K562 (cell line): Measurements from ENCODE around the gene HCRT.
A peak's percentile ranks its signal among the peaks of the same experiment; 100 is the strongest.

ENCODE experiments used
- ATF2 ChIP-seq: sonication (generic); formaldehyde crosslinking; IDR thresholded peaks from 2 replicates; pipeline ENCODE4 v1.8.1; 2022; ENCODE audit warnings: missing genetic modification reagents
- EP300 ChIP-seq: IDR thresholded peaks from 2 replicates; pipeline ENCODE4 v1.6.1; 2012; ENCODE audit warnings: low read length, improper control_type of control experiment
- HCFC1 ChIP-seq: IDR thresholded peaks from 2 replicates; pipeline ENCODE4 v1.6.1; 2012; ENCODE audit warnings: low read depth, low read length, improper control_type of control experiment
- ZNF224 ChIP-seq: sonication (generic); formaldehyde crosslinking; IDR thresholded peaks from 2 replicates; pipeline ENCODE4 v1.8.0; 2022; ENCODE audit warnings: mild to moderate bottlenecking, missing genetic modification reagents

DNA sequence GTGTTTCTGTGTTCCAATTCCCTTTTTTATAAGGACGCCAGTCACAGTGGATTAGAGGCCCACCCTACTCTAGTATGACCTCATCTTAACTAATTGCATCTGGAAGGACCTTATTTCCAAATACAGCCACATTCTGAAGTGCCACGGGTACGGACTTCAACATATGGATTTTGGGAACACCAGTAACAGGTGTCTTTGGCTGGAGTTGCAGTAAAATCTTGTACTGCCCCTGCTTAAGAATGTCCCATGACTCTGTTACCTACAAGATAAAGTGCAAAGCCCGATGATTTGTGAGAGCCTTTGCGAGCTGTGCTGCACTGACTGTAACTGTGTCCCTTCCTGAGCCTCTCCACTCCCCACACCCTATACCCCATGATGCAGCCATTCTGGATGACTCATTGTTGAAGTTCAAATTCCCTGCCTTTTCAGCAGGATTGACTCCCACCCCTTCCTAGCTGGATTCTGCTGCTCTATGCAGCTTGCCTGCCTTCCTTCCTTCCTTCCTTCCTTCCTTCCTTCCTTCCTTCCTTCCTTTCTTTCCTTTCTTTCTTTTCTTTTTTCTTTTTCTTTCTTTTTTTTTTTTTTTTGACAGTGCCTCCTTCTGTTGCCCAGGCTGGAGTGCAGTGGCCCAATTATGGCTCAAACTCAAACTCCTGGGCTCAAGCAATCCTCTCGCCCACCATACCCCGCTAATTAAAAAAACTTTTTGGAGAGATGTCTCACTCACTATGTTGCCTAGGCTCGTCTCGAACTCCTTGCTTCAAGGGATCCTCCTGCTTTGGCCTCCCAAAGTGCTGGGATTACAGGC, 2.1 kb downstream of the HCRT start:
- TF ChIP-seq HCFC1 (0 out of 2 replicates have a peak, but pooled peaks have one; percentile 2), EP300 (no peak), ZNF224 (CRISPR knock-in tag) (no peak), ATF2 (CRISPR knock-in tag) (no peak)
